ENCODE data around the gene IQUB.

IQUB gene

GRCh38 chr7:123548406-123548805, 14.0 kb upstream of the IQUB start:
- Histone ChIP-seq H3K4me1 (ENCODE audit: control insufficient read depth, low read length) (no peaks in the 10 kb centered on the region), H3K27ac (ENCODE audit: low read depth, low read length) (no peak overlapping the region), H3K27me3 (ENCODE audit: control insufficient read depth, low read length) (no peaks in the 10 kb centered on the region), H3K4me2 (ENCODE audit: low read length) (no peak overlapping the region), H3K9me3 (ENCODE audit: control insufficient read depth, insufficient read depth, low read length) (no peaks in the 10 kb centered on the region), H3K4me3 (ENCODE audit: low read length) (no peak overlapping the region), H3K36me3 (ENCODE audit: control insufficient read depth, low read length) (peaks cover 65% of the 10 kb centered on the region), H3K79me2 (ENCODE audit: control insufficient read depth, low read length) (peaks cover 30% of the 10 kb centered on the region), H3F3A (ENCODE audit: control insufficient read depth, insufficient read depth) (0 out of 2 replicates have a peak, but pooled peaks cover 3% of the 10 kb centered on the region), H3K9me2 (replicated peaks; ENCODE audit: control insufficient read depth, low read length) (no peaks in the 10 kb centered on the region), H4K20me1 (ENCODE audit: control insufficient read depth, insufficient read depth, low read depth, low read length) (no peaks in the 10 kb centered on the region)
- no peak for TF ChIP-seq EZH2phosphoT487 (IDR thresholded peaks at IDR 0.05; ENCODE audit: borderline replicate concordance, low read length)
- TF ChIP-seq, protein P1, sequence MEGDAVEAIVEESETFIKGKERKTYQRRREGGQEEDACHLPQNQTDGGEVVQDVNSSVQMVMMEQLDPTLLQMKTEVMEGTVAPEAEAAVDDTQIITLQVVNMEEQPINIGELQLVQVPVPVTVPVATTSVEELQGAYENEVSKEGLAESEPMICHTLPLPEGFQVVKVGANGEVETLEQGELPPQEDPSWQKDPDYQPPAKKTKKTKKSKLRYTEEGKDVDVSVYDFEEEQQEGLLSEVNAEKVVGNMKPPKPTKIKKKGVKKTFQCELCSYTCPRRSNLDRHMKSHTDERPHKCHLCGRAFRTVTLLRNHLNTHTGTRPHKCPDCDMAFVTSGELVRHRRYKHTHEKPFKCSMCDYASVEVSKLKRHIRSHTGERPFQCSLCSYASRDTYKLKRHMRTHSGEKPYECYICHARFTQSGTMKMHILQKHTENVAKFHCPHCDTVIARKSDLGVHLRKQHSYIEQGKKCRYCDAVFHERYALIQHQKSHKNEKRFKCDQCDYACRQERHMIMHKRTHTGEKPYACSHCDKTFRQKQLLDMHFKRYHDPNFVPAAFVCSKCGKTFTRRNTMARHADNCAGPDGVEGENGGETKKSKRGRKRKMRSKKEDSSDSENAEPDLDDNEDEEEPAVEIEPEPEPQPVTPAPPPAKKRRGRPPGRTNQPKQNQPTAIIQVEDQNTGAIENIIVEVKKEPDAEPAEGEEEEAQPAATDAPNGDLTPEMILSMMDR (IDR thresholded peaks at IDR 0.05; ENCODE audit: low read depth, low read length, poor library complexity, severe bottlenecking) = no peak

GRCh38 chr7:123539871-123540270, 5.5 kb upstream of the IQUB start:
- H4K20me1 ChIP-seq (ENCODE audit: control insufficient read depth, insufficient read depth, low read depth, low read length) = no peaks in the 10 kb centered on the region
- H3K4me1 ChIP-seq (ENCODE audit: control insufficient read depth, low read length) = no peaks in the 10 kb centered on the region
- H3K36me3 ChIP-seq (ENCODE audit: control insufficient read depth, low read length) = peaks cover 15% of the 10 kb centered on the region
- H3K4me2 ChIP-seq (ENCODE audit: low read length) = no peak overlapping the region
- H3K27me3 ChIP-seq (ENCODE audit: control insufficient read depth, low read length) = no peaks in the 10 kb centered on the region
- H3K4me3 ChIP-seq (ENCODE audit: low read length) = no peak overlapping the region
- H3K9me2 ChIP-seq (replicated peaks; ENCODE audit: control insufficient read depth, low read length) = no peaks in the 10 kb centered on the region
- H3K79me2 ChIP-seq (ENCODE audit: control insufficient read depth, low read length) = no peaks in the 10 kb centered on the region
- no peak for TF ChIP-seq EZH2phosphoT487 (IDR thresholded peaks at IDR 0.05; ENCODE audit: borderline replicate concordance, low read length)
- TF ChIP-seq, protein P1 (IDR thresholded peaks at IDR 0.05; ENCODE audit: low read depth, low read length, poor library complexity, severe bottlenecking) = no peak
- no peaks in the 10 kb centered on the region for H3K9me3 ChIP-seq (ENCODE audit: control insufficient read depth, insufficient read depth, low read length)
- H3F3A ChIP-seq (ENCODE audit: control insufficient read depth, insufficient read depth) = peaks cover 20% of the 10 kb centered on the region
- no peak overlapping the region for H3K27ac ChIP-seq (ENCODE audit: low read depth, low read length)

- Histone ChIP-seq H3K4me2 (ENCODE audit: low read length) (no peak overlapping the region), H3K27me3 (ENCODE audit: control insufficient read depth, low read length) (peaks cover 6% of the 10 kb centered on the region), H3K9me3 (ENCODE audit: control insufficient read depth, insufficient read depth, low read length) (no peaks in the 10 kb centered on the region), H3K79me2 (ENCODE audit: control insufficient read depth, low read length) (no peaks in the 10 kb centered on the region), H3K9me2 (replicated peaks; ENCODE audit: control insufficient read depth, low read length) (no peaks in the 10 kb centered on the region), H4K20me1 (ENCODE audit: control insufficient read depth, insufficient read depth, low read depth, low read length) (no peaks in the 10 kb centered on the region), H3K27ac (ENCODE audit: low read depth, low read length) (no peak overlapping the region), H3K4me3 (ENCODE audit: low read length) (no peak overlapping the region), H3F3A (ENCODE audit: control insufficient read depth, insufficient read depth) (peaks cover 20% of the 10 kb centered on the region), H3K4me1 (ENCODE audit: control insufficient read depth, low read length) (peaks cover 6% of the 10 kb centered on the region), H3K36me3 (ENCODE audit: control insufficient read depth, low read length) (peaks cover 15% of the 10 kb centered on the region)
- TF ChIP-seq EZH2phosphoT487 (IDR thresholded peaks at IDR 0.05; ENCODE audit: borderline replicate concordance, low read length) = no peak
- TF ChIP-seq, protein P1 (IDR thresholded peaks at IDR 0.05; ENCODE audit: low read depth, low read length, poor library complexity, severe bottlenecking) = no peak
These were observed 4.5 kb upstream of the IQUB start for GRCh38 chr7:123538897-123539296.

All from DOHH2 (cell line).